HEK293T (cell line): ENCODE data around the gene DAP.
"Not testable (repeated sequence)": the region's sequence is repeated elsewhere in the genome, so short reads cannot be mapped to it uniquely, and the experiment has no call there.

Source experiments
- CTCF ChIA-PET: fragments of 350-600 bp; formaldehyde crosslinking; extraction: SDS; loops from one replicate; lab custom pipeline; 2021; ENCODE audit warnings: antibody characterized with exemption, inconsistent platforms; lab: Yijun Ruan, JAX
- POLR2A ChIA-PET: fragments of 350-600 bp; formaldehyde crosslinking; extraction: SDS; loops from one replicate; lab custom pipeline; 2020; ENCODE audit warnings: antibody characterized with exemption, inconsistent platforms; lab: Yijun Ruan, JAX
- DNase-seq: peaks from one replicate; pipeline ENCODE4 v3.0.0; 2012; ENCODE audit warnings: mixed read lengths; ENCODE audit errors: extremely low spot score
- ARNT ChIP-seq: fragments of 450-650 bp; IDR thresholded peaks from 2 replicates; pipeline ENCODE4 v1.6.1; 2017; ENCODE audit warnings: mild to moderate bottlenecking
- BHLHE40 ChIP-seq: fragments of 450-650 bp; IDR thresholded peaks from 2 replicates; pipeline ENCODE4 v1.6.1; 2016; ENCODE audit warnings: mild to moderate bottlenecking, moderate library complexity, borderline replicate concordance
- CTBP1 ChIP-seq: fragments of 450-650 bp; IDR thresholded peaks from 2 replicates; pipeline ENCODE4 v1.6.1; 2016; ENCODE audit warnings: borderline replicate concordance
- ELF4 ChIP-seq: fragments of 450-650 bp; IDR thresholded peaks from 2 replicates; pipeline ENCODE4 v1.6.1; 2017; ENCODE audit warnings: antibody characterized with exemption
- FOXA1 ChIP-seq: fragments of 450-650 bp; IDR thresholded peaks from 2 replicates; pipeline ENCODE4 v1.6.1; 2016; ENCODE audit warnings: mild to moderate bottlenecking
- FOXK2 ChIP-seq: fragments of 450-650 bp; IDR thresholded peaks from 2 replicates; pipeline ENCODE4 v1.6.1; 2016; ENCODE audit warnings: mild to moderate bottlenecking
- FOXM1 ChIP-seq: fragments of 450-650 bp; IDR thresholded peaks from 2 replicates; pipeline ENCODE4 v1.6.1; 2017; ENCODE audit warnings: mild to moderate bottlenecking, borderline replicate concordance
- HDGF ChIP-seq: fragments of 450-650 bp; IDR thresholded peaks from 2 replicates; pipeline ENCODE4 v1.6.1; 2017; ENCODE audit warnings: antibody characterized with exemption, borderline replicate concordance
- L3MBTL2 ChIP-seq: fragments of 450-650 bp; conservative IDR thresholded peaks from 2 replicates; pipeline ENCODE4 v1.6.1; 2016; ENCODE audit warnings: mild to moderate bottlenecking
- LEF1 ChIP-seq: fragments of 450-650 bp; IDR thresholded peaks from 2 replicates; pipeline ENCODE4 v1.6.1; 2017; ENCODE audit warnings: mild to moderate bottlenecking, borderline replicate concordance
- NFRKB ChIP-seq: fragments of 450-650 bp; IDR thresholded peaks from 2 replicates; pipeline ENCODE4 v1.6.1; 2016; ENCODE audit warnings: mild to moderate bottlenecking, moderate library complexity
- SP1 ChIP-seq: fragments of 450-650 bp; IDR thresholded peaks from 2 replicates; pipeline ENCODE4 v1.6.1; 2017
- SUZ12 ChIP-seq: fragments of 450-650 bp; IDR thresholded peaks from 2 replicates; pipeline ENCODE4 v1.6.1; 2016; ENCODE audit warnings: mild to moderate bottlenecking
- TARDBP ChIP-seq: fragments of 450-650 bp; IDR thresholded peaks from 2 replicates; pipeline ENCODE4 v1.6.1; 2016
- ZNF384 ChIP-seq: fragments of 450-650 bp; IDR thresholded peaks from 2 replicates; pipeline ENCODE4 v1.6.1; 2016
- TF ChIP-seq, protein P1 (sequence below): fragments of 450-650 bp; IDR thresholded peaks from 2 replicates; pipeline ENCODE4 v1.6.1; 2016

Gene DAP

GRCh38 chr5:10724781-10725507 lies 36.1 kb downstream of the DAP start:
- CTCF ChIA-PET, result interaction anchor here (0.9 kb wide), 1 partner anchor 23 kb away, joined by 3 read pairs; no protein-coding TSS in a partner anchor
- DNase-seq, result no peak
- TF ChIP-seq FOXM1 (no peak), BHLHE40 (no peak), SUZ12 (no peak), NFRKB (no peak), FOXK2 (no peak), ELF4 (no peak), L3MBTL2 (no peak), HDGF (no peak), FOXA1 (no peak), LEF1 (no peak), CTBP1 (no peak), SP1 (no peak), TARDBP (no peak), ARNT (no peak)
- TF ChIP-seq, protein P1, sequence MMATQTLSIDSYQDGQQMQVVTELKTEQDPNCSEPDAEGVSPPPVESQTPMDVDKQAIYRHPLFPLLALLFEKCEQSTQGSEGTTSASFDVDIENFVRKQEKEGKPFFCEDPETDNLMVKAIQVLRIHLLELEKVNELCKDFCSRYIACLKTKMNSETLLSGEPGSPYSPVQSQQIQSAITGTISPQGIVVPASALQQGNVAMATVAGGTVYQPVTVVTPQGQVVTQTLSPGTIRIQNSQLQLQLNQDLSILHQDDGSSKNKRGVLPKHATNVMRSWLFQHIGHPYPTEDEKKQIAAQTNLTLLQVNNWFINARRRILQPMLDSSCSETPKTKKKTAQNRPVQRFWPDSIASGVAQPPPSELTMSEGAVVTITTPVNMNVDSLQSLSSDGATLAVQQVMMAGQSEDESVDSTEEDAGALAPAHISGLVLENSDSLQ, result no peak
- POLR2A ChIA-PET, result interaction anchor here (0.6 kb wide), 1 partner anchor 31 kb away, joined by 3 read pairs; no protein-coding TSS in a partner anchor

DNA sequence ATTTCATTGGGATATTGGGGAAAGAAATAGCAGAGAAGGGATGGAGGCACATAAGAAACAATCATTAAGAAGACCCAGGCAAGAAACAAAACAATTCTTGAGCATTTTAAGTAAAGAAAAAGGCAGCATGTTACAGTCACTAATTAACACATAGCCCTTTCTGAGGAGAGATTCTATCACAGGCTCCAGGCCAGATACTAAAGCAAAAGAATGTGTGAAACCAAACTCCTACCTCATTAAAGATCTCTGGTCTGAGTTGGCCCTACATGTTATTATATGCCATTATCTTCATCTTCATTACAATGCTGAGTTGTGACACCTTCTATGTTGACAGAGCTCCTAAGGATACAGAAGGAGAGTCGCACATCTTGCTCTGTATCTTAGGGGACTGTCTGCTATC lies 37.5 kb downstream of the DAP start:
- DNase-seq, result no peak
- ChIA-PET POLR2A (no interaction called here), CTCF (interaction anchor here (0.8 kb wide), 1 partner anchor 141 kb away, joined by 3 read pairs; no protein-coding TSS in a partner anchor)
- TF ChIP-seq FOXM1 (no peak), CTBP1 (no peak), NFRKB (no peak), ZNF384 (no peak), BHLHE40 (no peak), HDGF (no peak), L3MBTL2 (no peak), SUZ12 (no peak), TARDBP (no peak), LEF1 (no peak), ELF4 (no peak), ARNT (no peak), SP1 (no peak), FOXA1 (no peak), FOXK2 (no peak)
- TF ChIP-seq, protein P1, result no peak

DNA sequence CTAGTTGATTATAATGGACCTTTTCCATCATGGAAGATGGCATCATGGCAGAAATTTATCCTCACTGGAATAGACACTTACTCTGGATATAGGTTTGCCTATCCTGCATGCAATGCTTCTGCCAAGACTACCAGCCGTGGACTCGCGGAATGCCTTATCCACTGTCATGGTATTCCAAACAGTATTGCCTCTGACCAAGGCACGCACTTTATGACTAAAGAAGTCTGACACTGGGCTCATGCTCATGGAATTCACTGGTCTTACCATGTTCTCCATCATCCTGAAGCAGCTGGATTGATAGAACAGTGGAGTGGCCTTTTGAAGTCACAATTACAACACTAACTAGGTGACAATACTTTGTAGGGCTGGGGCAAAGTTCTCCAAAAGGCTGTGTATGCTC lies 40.3 kb downstream of the DAP start:
- DNase-seq, POLR2A ChIA-PET, CTCF ChIA-PET: not testable (repeated sequence)

GRCh38 chr5:10719965-10720364 lies 41.1 kb downstream of the DAP start:
- POLR2A ChIA-PET, result no interaction called here
- DNase-seq, result no peak
- TF ChIP-seq SUZ12 (no peak), ARNT (no peak), FOXM1 (no peak), HDGF (no peak), FOXA1 (no peak), LEF1 (no peak), FOXK2 (no peak), NFRKB (no peak)
- CTCF ChIA-PET, result no interaction called here

GRCh38 chr5:10718617-10719016 lies 42.4 kb downstream of the DAP start:
- POLR2A ChIA-PET, CTCF ChIA-PET, DNase-seq: not testable (repeated sequence)

- CTCF ChIA-PET, POLR2A ChIA-PET, DNase-seq: not testable (repeated sequence)
Observed at GRCh38 chr5:10716825-10717224, 44.2 kb downstream of the DAP start.

DNA sequence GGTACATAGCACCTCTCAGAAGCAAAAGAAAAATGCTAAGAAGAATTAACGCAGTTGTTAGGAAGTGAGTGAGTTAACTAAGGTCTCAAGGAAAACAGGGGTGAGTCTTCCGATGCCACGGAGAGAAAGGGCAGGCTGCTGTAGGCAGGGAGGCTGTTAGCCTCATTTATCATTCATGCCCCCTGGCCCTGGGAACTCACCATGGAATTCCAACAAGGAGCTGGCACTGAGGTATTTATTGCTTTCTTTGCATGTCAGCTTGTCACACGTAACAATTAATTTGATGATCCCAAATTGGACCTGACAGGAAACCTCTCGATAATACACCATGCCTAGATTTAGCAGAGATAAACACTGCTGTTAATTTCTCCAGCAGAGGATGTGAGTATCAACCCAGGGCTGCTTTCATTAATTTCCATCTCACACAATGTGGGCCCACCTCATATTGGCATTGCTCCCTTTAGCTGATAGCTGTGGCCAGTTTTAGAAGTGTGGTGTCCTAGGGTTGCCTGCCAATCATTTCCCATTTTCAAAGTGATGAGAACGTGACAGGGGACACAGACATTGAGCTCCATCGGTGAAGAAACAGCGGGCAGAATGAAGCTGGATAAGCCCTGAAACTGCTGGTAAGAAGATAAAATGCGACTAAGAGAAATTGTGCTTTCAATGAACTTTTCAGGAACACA lies 45.3 kb downstream of the DAP start:
- ChIA-PET POLR2A (no interaction called here), CTCF (no interaction called here)
- TF ChIP-seq TARDBP, result no peak
- TF ChIP-seq ZNF384, result no peak
- TF ChIP-seq, protein P1, result no peak
- DNase-seq, result no peak
